ENCODE data around the gene SNX13. TPM values are rescaled to one million over a fixed set of nuclear protein-coding genes. Genes with fewer than 3 reads are reported as not detected.

SNX13 gene
- total and polyA plus RNA-seq, 2 experiments from 2014 or later = 17.4 to 57.6 TPM

GRCh38 chr7:17855202-17855601 lies 85.1 kb downstream of the SNX13 start:
- Histone ChIP-seq H3K4me1 (ENCODE audit: insufficient read depth) (no peaks in the 10 kb centered on the region), H3K9me2 (replicated peaks; ENCODE audit: insufficient read depth) (no peaks in the 10 kb centered on the region), H4K20me1 (ENCODE audit: insufficient read depth, poor library complexity, severe bottlenecking) (no peaks in the 10 kb centered on the region), H3K27ac (no peak overlapping the region), H3K27me3 (no peaks in the 10 kb centered on the region), H3K79me2 (no peaks in the 10 kb centered on the region), H2AFZ (no peak overlapping the region), H3K9me3 (ENCODE audit: low read depth) (no peaks in the 10 kb centered on the region), H3K4me3 (no peak overlapping the region), H3K36me3 (replicated peaks; ENCODE audit: insufficient read depth, low read depth) (no peaks in the 10 kb centered on the region), H3K4me2 (no peak overlapping the region)
- WGBS (ENCODE audit: low lambda C conversion rate, missing lambda C conversion rate) = 56% methylated on average over 1 of the region's 1 CpG
- TF ChIP-seq EZH2 (IDR thresholded peaks at IDR 0.05; ENCODE audit: borderline replicate concordance) = no peak
- no peak for TF ChIP-seq EZH2phosphoT487 (IDR thresholded peaks at IDR 0.05; ENCODE audit: low read depth, severe bottlenecking, unreplicated experiment)
- TF ChIP-seq CTCF (IDR thresholded peaks at IDR 0.05; ENCODE audit: poor library complexity) = no peak
- no peak for DNase-seq (ENCODE audit: low spot score)

- Histone ChIP-seq H3K79me2 (no peaks in the 10 kb centered on the region), H3K27ac (no peak overlapping the region), H3K9me3 (ENCODE audit: low read depth) (no peaks in the 10 kb centered on the region), H4K20me1 (ENCODE audit: insufficient read depth, poor library complexity, severe bottlenecking) (no peaks in the 10 kb centered on the region), H3K36me3 (replicated peaks; ENCODE audit: insufficient read depth, low read depth) (no peaks in the 10 kb centered on the region), H3K4me2 (no peak overlapping the region), H3K4me3 (no peak overlapping the region), H3K27me3 (no peaks in the 10 kb centered on the region), H2AFZ (no peak overlapping the region), H3K4me1 (ENCODE audit: insufficient read depth) (no peaks in the 10 kb centered on the region), H3K9me2 (replicated peaks; ENCODE audit: insufficient read depth) (no peaks in the 10 kb centered on the region)
- DNase-seq (ENCODE audit: low spot score) = no peak
- 89% methylated on average over 3 of the region's 3 CpGs for WGBS (ENCODE audit: low lambda C conversion rate, missing lambda C conversion rate)
- TF ChIP-seq EZH2 (IDR thresholded peaks at IDR 0.05; ENCODE audit: borderline replicate concordance) (no peak), CTCF (IDR thresholded peaks at IDR 0.05; ENCODE audit: poor library complexity) (no peak), EZH2phosphoT487 (IDR thresholded peaks at IDR 0.05; ENCODE audit: low read depth, severe bottlenecking, unreplicated experiment) (no peak)
Measured at GRCh38 chr7:17854261-17855047, 85.8 kb downstream of the SNX13 start.

GRCh38 chr7:17852361-17852760 lies 87.9 kb downstream of the SNX13 start:
- no peak overlapping the region for H2AFZ ChIP-seq
- no peaks in the 10 kb centered on the region for H3K9me2 ChIP-seq (replicated peaks; ENCODE audit: insufficient read depth)
- H3K4me2 ChIP-seq = no peak overlapping the region
- H3K36me3 ChIP-seq (replicated peaks; ENCODE audit: insufficient read depth, low read depth) = no peaks in the 10 kb centered on the region
- H3K79me2 ChIP-seq = no peaks in the 10 kb centered on the region
- H4K20me1 ChIP-seq (ENCODE audit: insufficient read depth, poor library complexity, severe bottlenecking) = no peaks in the 10 kb centered on the region
- no peak overlapping the region for H3K4me3 ChIP-seq
- no peak for DNase-seq (ENCODE audit: low spot score)
- TF ChIP-seq CTCF (IDR thresholded peaks at IDR 0.05; ENCODE audit: poor library complexity) (no peak), EZH2phosphoT487 (IDR thresholded peaks at IDR 0.05; ENCODE audit: low read depth, severe bottlenecking, unreplicated experiment) (no peak), EZH2 (IDR thresholded peaks at IDR 0.05; ENCODE audit: borderline replicate concordance) (no peak)
- 80% methylated on average over 1 of the region's 1 CpG for WGBS (ENCODE audit: low lambda C conversion rate, missing lambda C conversion rate)
- H3K4me1 ChIP-seq (ENCODE audit: insufficient read depth) = no peaks in the 10 kb centered on the region
- H3K9me3 ChIP-seq (ENCODE audit: low read depth) = no peaks in the 10 kb centered on the region
- H3K27me3 ChIP-seq = no peaks in the 10 kb centered on the region
- H3K27ac ChIP-seq = no peak overlapping the region

All from hepatocyte (in vitro differentiated cells).